Transverse colon (tissue), 4 donors: ENCODE data around the gene IL36G. TPM values are rescaled to one million over a fixed set of nuclear protein-coding genes. Genes with fewer than 3 reads are reported as not detected.
"Not testable (repeated sequence)": the region's sequence is repeated elsewhere in the genome, so short reads cannot be mapped to it uniquely, and the experiment has no call there.

Experiments
- DNase-seq: peaks from one replicate; pipeline ENCODE4 v3.0.0-alpha.2; 2019
- H3K27ac ChIP-seq, 4 donors: fragments of 200-600 bp; sonication (generic); 2 replicates each; pipeline ENCODE4 v1.5.1; 2016 to 2018; ENCODE audit warnings: inconsistent platforms in 4 of 4
- H3K27me3 ChIP-seq: fragments of 200-600 bp; sonication (generic); 2 replicates; pipeline ENCODE4 v1.5.1; 2017; ENCODE audit warnings: inconsistent platforms
- H3K36me3 ChIP-seq, 4 donors: fragments of 200-600 bp; sonication (generic); 2 replicates each; pipeline ENCODE4 v1.5.1; 2017 to 2019; ENCODE audit warnings: inconsistent platforms in 4 of 4
- H3K4me1 ChIP-seq, 4 donors: fragments of 200-600 bp; sonication (generic); 2 replicates each; pipeline ENCODE4 v1.5.1; 2017 to 2020; ENCODE audit warnings: inconsistent platforms in 4 of 4
- H3K4me3 ChIP-seq, 4 donors: fragments of 200-600 bp; sonication (generic); 1 replicate in 1 of 4; 2 replicates in 3 of 4; pipeline versions ENCODE4 v1.5.1 to v1.6.1; 2017 to 2019; ENCODE audit warnings: inconsistent platforms in 4 of 4
- H3K9me3 ChIP-seq, 2 donors: fragments of 200-600 bp; sonication (generic); 2 replicates each; pipeline ENCODE4 v1.5.1; 2017 to 2019; ENCODE audit warnings: inconsistent platforms in 2 of 2
- EP300 ChIP-seq: sonication (generic); formaldehyde crosslinking; IDR thresholded peaks from one replicate; pipeline ENCODE4 v1.6.1; 2017; ENCODE audit warnings: antibody characterized with exemption, low read depth
- POLR2A ChIP-seq: fragments of 450-650 bp; IDR thresholded peaks from one replicate; pipeline ENCODE4 v1.6.1; 2016; ENCODE audit warnings: antibody characterized with exemption, mild to moderate bottlenecking, moderate library complexity
- POLR2AphosphoS5 ChIP-seq, 3 donors: sonication (generic); formaldehyde crosslinking; IDR thresholded peaks; one replicate each; pipeline ENCODE4 v1.6.1; 2016; ENCODE audit warnings: antibody characterized with exemption in 3 of 3
- WGBS, 2 donors: methylation state at CpG; one replicate each; pipeline ENCODE4 v1.1.5; 2018; ENCODE audit warnings: low coverage in 1 of 2; 5-methylcytosine and 5-hydroxymethylcytosine counted together
- in situ Hi-C, 4 donors: fragments of 200-750 bp; cut with MboI; loops; one replicate each; pipeline versions ENCODE4 v1.15.0 to v1.15.1; 2017; ENCODE audit warnings: low sequenced_read_pairs in 3 of 4, low pct_ligation_motif_present in 1 of 4, low pct_unique_long_range_greater_than_20kb in 1 of 4
- intact Hi-C: fragments of 100-400 bp; cut with DNase I; formaldehyde crosslinking; loops from one replicate; pipeline ENCODE4 v1.15.1; 2023; ENCODE audit warnings: low total_unique reads
- total RNA-seq, 4 donors: library from RNA; depleted of rRNA; stranded (reverse); fragments of >200 nt; gene quantifications; one replicate each; pipeline ENCODE4 v1.1.0, GENCODE V29; 2016
- TF ChIP-seq, protein P1 (sequence below), 5 experiments: fragments of 200-600 bp in 3 of 5; fragments of 450-650 bp in 2 of 5; sonication (generic) in 3 of 5; IDR thresholded peaks; 1 replicate in 2 of 5; 2 replicates in 3 of 5; pipeline ENCODE4 v1.5.1; 2016 to 2017; ENCODE audit warnings: antibody characterized with exemption in 5 of 5, inconsistent platforms in 3 of 5, mild to moderate bottlenecking in 2 of 5, moderate library complexity in 1 of 5

The IL36G gene
- 1 to 10 TPM in 1 of 4 donors, not detected in 3; 2.8 TPM for total RNA-seq

DNA sequence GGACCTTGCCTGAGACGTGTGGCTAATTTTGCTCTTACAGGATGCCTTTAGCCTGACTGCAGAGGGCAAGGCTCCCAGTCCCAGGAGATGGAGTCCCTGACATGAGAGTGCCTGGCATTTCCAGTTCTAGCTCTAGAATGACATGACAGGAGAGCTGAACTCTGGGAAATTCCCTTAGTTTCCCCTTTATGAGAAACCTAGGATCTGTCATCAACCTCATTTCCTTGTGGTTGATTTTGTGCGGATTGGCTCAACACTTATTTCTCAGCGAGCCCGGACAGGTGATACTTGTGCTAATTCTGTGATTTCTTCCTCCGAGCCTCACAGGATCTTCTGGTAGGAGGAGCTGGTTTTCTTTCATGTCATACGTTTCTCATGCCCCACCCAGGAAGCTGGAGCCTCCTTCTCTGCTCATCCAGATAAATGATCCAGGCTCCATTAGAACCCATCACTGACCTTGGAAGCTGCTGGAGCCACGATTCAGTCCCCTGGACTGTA is at the start of gene IL36G:
Gene IL36G, plus strand, starts transcription at position 448 of the 498 bp plus-strand sequence. CDS start 633 bp downstream, outside the sequence.
- no peak for DNase-seq
- Histone ChIP-seq H3K9me3 (no peaks in the 10 kb centered on the region), H3K27ac (no peak within 1 kb of the TSS), H3K4me3 (no peak within 1 kb of the TSS), H3K27me3 (peaks cover 7% of the 10 kb centered on the region), H3K4me1 (no peaks in the 10 kb centered on the region), H3K36me3 (no peaks in the 10 kb centered on the region)
- in situ Hi-C loops (no loop called here), intact Hi-C loops (no loop called here)
- 44 to 68% methylated on average over 3 to 7 of the region's 7 CpGs for WGBS, 2 donors
- TF ChIP-seq POLR2AphosphoS5 (IDR thresholded peaks at IDR 0.05) (no peak), EP300 (no peak), POLR2A (no peak)
- TF ChIP-seq, protein P1, sequence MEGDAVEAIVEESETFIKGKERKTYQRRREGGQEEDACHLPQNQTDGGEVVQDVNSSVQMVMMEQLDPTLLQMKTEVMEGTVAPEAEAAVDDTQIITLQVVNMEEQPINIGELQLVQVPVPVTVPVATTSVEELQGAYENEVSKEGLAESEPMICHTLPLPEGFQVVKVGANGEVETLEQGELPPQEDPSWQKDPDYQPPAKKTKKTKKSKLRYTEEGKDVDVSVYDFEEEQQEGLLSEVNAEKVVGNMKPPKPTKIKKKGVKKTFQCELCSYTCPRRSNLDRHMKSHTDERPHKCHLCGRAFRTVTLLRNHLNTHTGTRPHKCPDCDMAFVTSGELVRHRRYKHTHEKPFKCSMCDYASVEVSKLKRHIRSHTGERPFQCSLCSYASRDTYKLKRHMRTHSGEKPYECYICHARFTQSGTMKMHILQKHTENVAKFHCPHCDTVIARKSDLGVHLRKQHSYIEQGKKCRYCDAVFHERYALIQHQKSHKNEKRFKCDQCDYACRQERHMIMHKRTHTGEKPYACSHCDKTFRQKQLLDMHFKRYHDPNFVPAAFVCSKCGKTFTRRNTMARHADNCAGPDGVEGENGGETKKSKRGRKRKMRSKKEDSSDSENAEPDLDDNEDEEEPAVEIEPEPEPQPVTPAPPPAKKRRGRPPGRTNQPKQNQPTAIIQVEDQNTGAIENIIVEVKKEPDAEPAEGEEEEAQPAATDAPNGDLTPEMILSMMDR (IDR thresholded peaks at IDR 0.05) = no peak

DNA sequence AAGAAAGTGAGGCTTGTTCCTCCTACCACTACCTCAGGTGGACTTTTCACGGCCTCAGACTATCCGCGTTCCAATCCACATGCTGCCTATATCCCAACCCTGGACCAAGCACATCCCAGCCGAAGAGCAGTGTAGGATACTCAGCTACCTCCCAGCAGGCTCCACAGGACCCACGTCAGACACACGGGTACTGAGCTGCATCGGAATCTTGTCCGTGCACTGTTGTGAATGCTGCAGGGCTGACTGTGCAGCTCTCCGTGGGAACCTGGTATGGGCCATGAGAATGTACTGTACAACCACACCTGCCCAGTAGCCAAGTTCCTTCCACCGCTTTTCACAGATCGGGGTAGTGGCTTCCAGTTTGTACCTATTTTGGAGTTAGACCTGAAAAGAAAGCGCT is 44.5 kb upstream of the IL36G start:
- DNase-seq = no peak
- H3K27me3 ChIP-seq = no peaks in the 10 kb centered on the region
- TF ChIP-seq, protein P1 (IDR thresholded peaks at IDR 0.05) = no peak
- TF ChIP-seq POLR2AphosphoS5 (IDR thresholded peaks at IDR 0.05) (no peak), POLR2A (no peak), EP300 (no peak)
- intact Hi-C loops = no loop called here
- in situ Hi-C loops = loop anchor here in 1 of 4 donors (25.0 kb wide), 1 partner anchor 321 kb away; no protein-coding TSS in a partner anchor
- H3K9me3 ChIP-seq = no peaks in the 10 kb centered on the region
- no peak overlapping the region for H3K27ac ChIP-seq
- H3K36me3 ChIP-seq = no peaks in the 10 kb centered on the region
- no peaks in the 10 kb centered on the region for H3K4me1 ChIP-seq
- 92% methylated on average over 12 of the region's 12 CpGs; no CpG with 5 or more reads in 1 of the 2 donors for WGBS, 2 donors
- H3K4me3 ChIP-seq = no peak overlapping the region

DNA sequence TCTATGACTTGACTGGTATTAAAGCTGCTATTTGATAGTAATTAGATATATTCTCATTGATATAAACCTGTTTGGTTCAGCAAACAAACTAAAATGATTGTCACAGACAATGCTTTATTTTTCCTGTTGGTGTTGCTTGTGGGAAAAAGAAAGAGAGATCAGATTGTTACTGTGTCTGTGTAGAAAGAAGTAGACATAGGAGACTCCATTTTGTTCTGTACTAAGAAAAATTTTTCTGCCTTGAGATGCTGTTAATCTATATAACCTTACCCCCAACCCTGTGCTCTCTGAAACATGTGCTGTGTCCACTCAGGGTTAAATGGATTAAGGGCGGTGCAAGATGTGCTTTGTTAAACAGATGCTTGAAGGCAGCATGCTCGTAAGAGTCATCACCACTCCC is 43.7 kb upstream of the IL36G start:
- in situ Hi-C loops = loop anchor here in 1 of 4 donors (25.0 kb wide), 1 partner anchor 322 kb away; no protein-coding TSS in a partner anchor
- DNase-seq, H3K4me3 ChIP-seq, H3K36me3 ChIP-seq, H3K27ac ChIP-seq, intact Hi-C loops, H3K9me3 ChIP-seq, H3K27me3 ChIP-seq, H3K4me1 ChIP-seq: not testable (repeated sequence)
- 45% methylated on average over 2 of the region's 2 CpGs; no CpG with 5 or more reads in 1 of the 2 donors for WGBS, 2 donors

DNA sequence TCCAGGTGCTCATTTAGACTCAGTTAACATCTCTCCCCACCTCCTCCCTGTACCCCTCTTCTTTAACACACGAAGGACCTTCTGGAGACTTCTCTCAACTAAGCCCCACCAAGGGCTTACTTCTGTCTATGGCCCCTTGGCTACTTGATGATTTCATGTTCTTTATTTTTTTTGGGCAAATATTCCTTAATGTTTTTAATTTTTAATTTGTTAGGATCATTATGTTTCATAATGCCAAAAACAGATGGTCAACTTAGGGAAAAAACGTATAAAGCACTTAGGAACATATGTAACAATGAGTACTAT is 40.9 kb upstream of the IL36G start:
- H3K4me3 ChIP-seq = no peak overlapping the region
- no peak for DNase-seq
- H3K4me1 ChIP-seq = peaks cover 0 to 12% (median 4%) of the 10 kb centered on the region in 4 donors
- no peaks in the 10 kb centered on the region for H3K36me3 ChIP-seq
- 73 to 82% methylated on average over 1 to 2 of the region's 2 CpGs for WGBS, 2 donors
- no peaks in the 10 kb centered on the region for H3K27me3 ChIP-seq
- TF ChIP-seq EP300 (no peak), POLR2A (no peak), POLR2AphosphoS5 (IDR thresholded peaks at IDR 0.05) (no peak)
- TF ChIP-seq, protein P1 (IDR thresholded peaks at IDR 0.05) = no peak
- no peak overlapping the region for H3K27ac ChIP-seq
- H3K9me3 ChIP-seq = no peaks in the 10 kb centered on the region
- intact Hi-C loops = no loop called here
- in situ Hi-C loops = loop anchor here in 2 of 4 donors (5.0 to 25.0 kb wide), 2 partner anchors 185 to 325 kb away; no protein-coding TSS in a partner anchor

DNA sequence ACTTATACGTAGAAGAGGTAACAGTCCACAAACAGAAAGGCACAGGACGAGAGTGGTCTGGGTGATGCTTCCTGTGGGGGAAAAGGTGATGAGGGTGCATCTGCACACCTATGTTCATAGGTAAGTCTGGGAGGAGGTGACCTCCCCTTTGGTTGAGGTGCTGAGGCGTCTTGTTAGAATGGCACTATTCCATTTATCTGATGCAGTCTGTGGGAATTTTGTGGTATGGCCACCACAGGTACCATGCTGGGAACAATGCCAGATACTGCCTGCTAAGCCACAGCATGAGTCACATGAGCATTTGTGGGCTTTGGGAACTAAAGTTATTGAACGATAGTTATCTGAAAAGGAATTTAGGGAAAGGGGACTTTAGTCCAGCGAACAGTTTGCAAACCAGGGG is 38.9 kb upstream of the IL36G start:
- no peaks in the 10 kb centered on the region for H3K36me3 ChIP-seq
- WGBS, 2 donors = 79% methylated on average over 5 of the region's 5 CpGs
- no peak overlapping the region for H3K27ac ChIP-seq
- no peak for DNase-seq
- intact Hi-C loops = no loop called here
- H3K9me3 ChIP-seq = no peaks in the 10 kb centered on the region
- H3K27me3 ChIP-seq = no peaks in the 10 kb centered on the region
- no peak overlapping the region for H3K4me3 ChIP-seq
- TF ChIP-seq EP300 (no peak), POLR2AphosphoS5 (IDR thresholded peaks at IDR 0.05) (no peak), POLR2A (no peak)
- TF ChIP-seq, protein P1 (IDR thresholded peaks at IDR 0.05) = no peak
- in situ Hi-C loops = loop anchor here in 2 of 4 donors (5.0 to 25.0 kb wide), 2 partner anchors 187 to 327 kb away; no protein-coding TSS in a partner anchor
- peaks cover 0 to 13% (median 7%) of the 10 kb centered on the region in 4 donors for H3K4me1 ChIP-seq
